MCF 10A (cell line): ENCODE results near the gene MLF1. TPM values are rescaled to one million over a fixed set of nuclear protein-coding genes. Genes with fewer than 3 reads are reported as not detected.

Source experiments
- BruUV-seq: library from RNA; stranded (reverse); fragments of 400-500 nt; replicated peaks from 2 replicates; lab custom pipeline; 2021; lab: Mats Ljungman, UMichigan
- CTCF ChIA-PET: fragments of 300-600 bp; sonication (Branson Sonifier 250); formaldehyde crosslinking; extraction: SDS; loops from one replicate; lab custom pipeline; 2021; ENCODE audit warnings: antibody characterized with exemption, inconsistent platforms; lab: Yijun Ruan, JAX
- POLR2A ChIA-PET: fragments of 300-600, 350-650 bp; sonication (Branson Sonifier 250); formaldehyde crosslinking; extraction: SDS; loops from one replicate; lab custom pipeline; 2020; ENCODE audit warnings: antibody characterized with exemption, inconsistent platforms; lab: Yijun Ruan, JAX
- DNase-seq: peaks from one replicate; pipeline ENCODE4 v3.0.0-alpha.2; 2018; ENCODE audit not compliant: unreplicated experiment
- H3K27ac Mint-ChIP-seq: one replicate; pipeline ENCODE4 v1.8.0; 2022; ENCODE audit warnings: mild to moderate bottlenecking, low read depth, mixed read lengths; ENCODE audit not compliant: unreplicated experiment
- H3K27me3 Mint-ChIP-seq: one replicate; pipeline ENCODE4 v1.8.0; 2022; ENCODE audit warnings: mixed read lengths; ENCODE audit not compliant: insufficient read depth, unreplicated experiment
- H3K36me3 Mint-ChIP-seq: one replicate; pipeline ENCODE4 v1.8.0; 2022; ENCODE audit warnings: mild to moderate bottlenecking, moderate library complexity, mixed read lengths; ENCODE audit not compliant: insufficient read depth, unreplicated experiment
- H3K4me1 Mint-ChIP-seq: one replicate; pipeline ENCODE4 v1.8.0; 2022; ENCODE audit warnings: mixed read lengths; ENCODE audit not compliant: insufficient read depth, unreplicated experiment
- H3K4me3 Mint-ChIP-seq: one replicate; pipeline ENCODE4 v1.8.0; 2022; ENCODE audit warnings: mild to moderate bottlenecking, moderate library complexity, mixed read lengths; ENCODE audit not compliant: unreplicated experiment
- H3K9me3 Mint-ChIP-seq: one replicate; pipeline ENCODE4 v1.8.0; 2022; ENCODE audit warnings: mixed read lengths; ENCODE audit not compliant: unreplicated experiment
- intact Hi-C: fragments of 100-400 bp; cut with micrococcal nuclease; formaldehyde crosslinking; loops from 2 replicates; pipeline ENCODE4 v1.14.1; 2022
- total RNA-seq: library from RNA; stranded (reverse); gene quantifications from 2 replicates; pipeline ENCODE4 v1.2.3, GENCODE V29; 2022
- TF ChIP-seq, protein P1 (sequence below): fragments of 200-600 bp; IDR thresholded peaks from one replicate; pipeline ENCODE4 v1.8.0; 2022; ENCODE audit warnings: antibody characterized with exemption, mild to moderate bottlenecking; ENCODE audit not compliant: unreplicated experiment

Gene MLF1
- total RNA-seq, 1 experiment from 2014 or later, result 6.8 TPM

DNA sequence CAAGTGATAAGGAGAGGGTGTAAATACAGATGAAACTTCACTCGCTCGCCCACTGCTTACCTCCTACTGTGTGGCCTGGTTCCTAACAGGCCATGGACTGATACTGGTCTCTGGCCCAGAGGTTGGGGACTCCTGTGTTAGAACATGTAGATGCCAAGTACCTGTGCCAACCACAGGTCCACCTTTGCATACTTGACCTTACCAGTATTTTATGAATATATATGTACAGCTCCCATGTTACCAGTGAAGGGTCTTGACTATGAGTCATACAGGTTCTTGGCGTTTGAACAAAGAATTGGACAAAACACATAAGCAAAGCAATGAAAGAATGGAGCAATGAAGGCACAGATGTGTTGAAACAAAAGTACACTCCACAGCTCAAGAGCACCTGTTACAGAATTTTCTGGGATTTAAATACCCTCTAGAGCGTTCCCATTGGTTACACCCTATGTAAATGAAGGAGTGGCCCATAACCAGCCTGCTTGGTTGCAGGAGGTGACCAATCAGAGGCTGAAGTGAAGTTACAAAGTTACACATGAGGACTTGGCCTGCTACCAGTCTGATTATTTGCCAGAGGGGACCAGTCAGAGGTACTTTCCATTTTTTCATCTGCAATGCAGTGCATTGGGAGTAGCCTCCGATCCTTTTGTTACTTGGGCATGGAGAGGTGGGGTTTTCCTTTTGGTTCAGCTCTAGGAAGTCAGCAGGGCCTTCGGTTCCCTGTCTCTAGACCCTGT lies 71.6 kb downstream of the MLF1 start:
- DNase-seq, result no peak
- H3K9me3 Mint-ChIP-seq, result no peaks in the 10 kb centered on the region
- TF ChIP-seq, protein P1, sequence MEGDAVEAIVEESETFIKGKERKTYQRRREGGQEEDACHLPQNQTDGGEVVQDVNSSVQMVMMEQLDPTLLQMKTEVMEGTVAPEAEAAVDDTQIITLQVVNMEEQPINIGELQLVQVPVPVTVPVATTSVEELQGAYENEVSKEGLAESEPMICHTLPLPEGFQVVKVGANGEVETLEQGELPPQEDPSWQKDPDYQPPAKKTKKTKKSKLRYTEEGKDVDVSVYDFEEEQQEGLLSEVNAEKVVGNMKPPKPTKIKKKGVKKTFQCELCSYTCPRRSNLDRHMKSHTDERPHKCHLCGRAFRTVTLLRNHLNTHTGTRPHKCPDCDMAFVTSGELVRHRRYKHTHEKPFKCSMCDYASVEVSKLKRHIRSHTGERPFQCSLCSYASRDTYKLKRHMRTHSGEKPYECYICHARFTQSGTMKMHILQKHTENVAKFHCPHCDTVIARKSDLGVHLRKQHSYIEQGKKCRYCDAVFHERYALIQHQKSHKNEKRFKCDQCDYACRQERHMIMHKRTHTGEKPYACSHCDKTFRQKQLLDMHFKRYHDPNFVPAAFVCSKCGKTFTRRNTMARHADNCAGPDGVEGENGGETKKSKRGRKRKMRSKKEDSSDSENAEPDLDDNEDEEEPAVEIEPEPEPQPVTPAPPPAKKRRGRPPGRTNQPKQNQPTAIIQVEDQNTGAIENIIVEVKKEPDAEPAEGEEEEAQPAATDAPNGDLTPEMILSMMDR, result no peak
- H3K4me3 Mint-ChIP-seq, result no peak overlapping the region
- intact Hi-C loops, result no loop called here
- no TSS peak for BruUV-seq
- CTCF ChIA-PET, result interaction anchor here (0.5 to 2.3 kb wide), 7 partner anchors 12 to 1110 kb away, joined by 3 to 6 read pairs (median 3); no protein-coding TSS in a partner anchor
- peaks cover 12% of the 10 kb centered on the region for H3K4me1 Mint-ChIP-seq
- POLR2A ChIA-PET, result no interaction called here
- peaks cover 3% of the 10 kb centered on the region for H3K36me3 Mint-ChIP-seq
- no peaks in the 10 kb centered on the region for H3K27me3 Mint-ChIP-seq
- no peak overlapping the region for H3K27ac Mint-ChIP-seq

DNA sequence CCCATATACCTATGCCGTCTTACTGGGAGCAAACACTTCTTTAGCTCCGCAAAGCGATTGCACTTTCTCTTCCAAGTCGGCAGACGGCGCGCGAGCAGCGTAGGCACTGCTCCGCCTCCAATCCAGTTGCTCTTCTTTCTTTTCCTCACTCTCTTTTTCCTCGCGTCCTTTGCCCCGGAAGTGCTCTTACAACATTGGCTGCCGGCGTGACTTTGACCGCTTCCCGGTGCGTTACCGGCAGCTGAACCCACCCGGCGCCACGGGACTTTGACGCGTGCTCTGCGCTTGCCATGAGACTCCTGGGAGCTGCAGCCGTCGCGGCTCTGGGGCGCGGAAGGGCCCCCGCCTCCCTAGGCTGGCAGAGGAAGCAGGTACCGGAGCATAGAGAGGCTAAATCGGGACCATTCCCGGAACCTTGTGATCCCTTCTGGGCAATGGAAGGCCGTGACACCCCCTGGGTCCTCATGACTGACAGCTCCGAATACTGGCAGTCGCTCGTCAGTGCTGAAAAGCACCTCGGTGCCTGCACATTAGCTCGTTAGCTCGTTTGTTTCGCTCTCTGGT lies 73.4 kb downstream of the MLF1 start, which contains the start of gene GFM1:
Gene GFM1, plus strand, starts transcription at position 183 of the 564 bp plus-strand sequence. Its CDS starts 108 bp downstream, at position 291.
- DNase-seq, result peak; percentile 96
- TF ChIP-seq, protein P1, result peak; percentile 81
- no TSS peak for BruUV-seq

DNA sequence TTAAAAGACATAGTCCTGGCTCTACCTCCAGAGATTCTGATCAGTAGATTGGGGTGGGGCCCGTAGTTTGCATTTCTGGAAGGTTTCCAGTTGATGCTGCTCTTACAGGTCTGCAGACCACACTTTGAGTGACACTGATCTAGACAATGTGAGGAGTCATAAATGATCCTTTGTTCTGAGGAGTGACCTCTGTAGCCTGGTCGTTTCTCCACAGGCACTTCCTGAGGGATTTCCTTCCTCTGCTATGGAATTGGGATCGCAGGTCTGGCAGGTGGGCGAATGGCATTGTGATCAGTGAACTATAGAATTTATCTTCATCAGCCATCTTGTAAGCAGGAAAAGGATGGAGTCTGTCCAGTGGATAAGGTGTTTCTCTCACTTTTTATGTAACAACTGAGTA lies 78.8 kb downstream of the MLF1 start:
- TF ChIP-seq, protein P1, result no peak
- Mint-ChIP-seq H3K27ac (peak overlapping the region; percentile 16), H3K9me3 (no peaks in the 10 kb centered on the region), H3K27me3 (no peaks in the 10 kb centered on the region), H3K4me3 (no peak overlapping the region), H3K36me3 (peaks cover 69% of the 10 kb centered on the region), H3K4me1 (peaks cover 6% of the 10 kb centered on the region)
- no TSS peak for BruUV-seq
- no peak for DNase-seq
- intact Hi-C loops, result no loop called here
- POLR2A ChIA-PET, result no interaction called here
- CTCF ChIA-PET, result interaction anchor here (3.0 kb wide), 1 partner anchor 10 kb away, joined by 26 read pairs; no protein-coding TSS in a partner anchor

More for the DNA sequence above, 73.4 kb downstream of the MLF1 start, which contains the start of gene GFM1:
- Mint-ChIP-seq H3K27ac (peak within 1 kb of the TSS; percentile 94), H3K9me3 (no peaks in the 10 kb centered on the region), H3K36me3 (peaks cover 20% of the 10 kb centered on the region), H3K27me3 (no peaks in the 10 kb centered on the region), H3K4me1 (peaks cover 12% of the 10 kb centered on the region), H3K4me3 (peak within 1 kb of the TSS; percentile 93)
- POLR2A ChIA-PET, result interaction anchor here (0.5 to 2.1 kb wide), 17 partner anchors 18 to 1767 kb away, joined by 3 to 18 read pairs (median 4); partner anchors contain the start of genes CCNL1, LXN, MFSD1 and MLF1
- CTCF ChIA-PET, result interaction anchor here (0.6 to 3.6 kb wide), 30 partner anchors 9 to 1974 kb away, joined by 3 to 52 read pairs (median 4); partner anchors contain the start of genes LXN and MLF1
- intact Hi-C loops, result loop anchor here (2.0 kb wide), 3 partner anchors 74 to 1112 kb away; partner anchors contain the start of gene MLF1

DNA sequence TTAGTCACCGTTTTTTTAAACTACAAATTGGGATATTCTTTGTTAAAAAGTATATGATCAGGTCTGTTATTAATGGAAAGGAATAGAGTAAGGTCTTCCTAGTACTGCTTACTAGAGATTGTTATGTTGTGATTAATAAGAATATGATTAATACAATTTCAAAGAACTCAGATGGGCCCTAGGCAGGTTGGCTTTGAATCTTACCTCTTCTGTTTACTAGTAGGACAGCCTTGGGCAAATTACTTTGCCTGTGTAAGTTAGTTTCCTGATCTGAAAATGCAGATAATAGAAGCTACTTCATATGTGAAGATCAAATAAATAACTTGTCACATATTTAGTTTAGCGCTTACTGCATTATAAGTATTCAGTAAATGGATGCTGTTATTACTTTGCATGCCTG lies 80.2 kb downstream of the MLF1 start:
- BruUV-seq, result no TSS peak
- Mint-ChIP-seq H3K4me3 (no peak overlapping the region), H3K4me1 (peaks cover under 1% of the 10 kb centered on the region), H3K9me3 (no peaks in the 10 kb centered on the region), H3K27me3 (no peaks in the 10 kb centered on the region), H3K36me3 (peaks cover 81% of the 10 kb centered on the region), H3K27ac (no peak overlapping the region)
- DNase-seq, result no peak
- POLR2A ChIA-PET, result interaction anchor here (0.9 kb wide), 1 partner anchor 17 kb away, joined by 3 read pairs; no protein-coding TSS in a partner anchor
- intact Hi-C loops, result no loop called here
- CTCF ChIA-PET, result interaction anchor here (0.6 to 1.3 kb wide), 2 partner anchors 143 to 1155 kb away, joined by 3 read pairs; no protein-coding TSS in a partner anchor
- TF ChIP-seq, protein P1, result no peak
